HepG2 (cell line): Measurements from ENCODE around the gene CSTF1. TPM values are rescaled to one million over a fixed set of nuclear protein-coding genes. Genes with fewer than 3 reads are reported as not detected.

Source experiments
- ASH2L ChIP-seq: fragments of 300-600, 200-600 bp; sonication (generic); IDR thresholded peaks from 2 replicates; pipeline ENCODE4 v1.7.0; 2017; ENCODE audit warnings: low read depth, mild to moderate bottlenecking, moderate library complexity, mixed read lengths, low read length; ENCODE audit not compliant: insufficient read length
- ATF5 ChIP-seq: sonication (generic); formaldehyde crosslinking; IDR thresholded peaks from 2 replicates; pipeline ENCODE4 v1.4.0; 2020; ENCODE audit warnings: mild to moderate bottlenecking, low read depth, missing genetic modification reagents
- CREBL2 ChIP-seq: sonication (generic); formaldehyde crosslinking; IDR thresholded peaks from 2 replicates; pipeline ENCODE4 v1.8.1; 2023; ENCODE audit warnings: missing genetic modification reagents, mild to moderate bottlenecking, borderline replicate concordance
- CREM ChIP-seq, 2 experiments: sonication (generic) in 1 of 2; formaldehyde crosslinking in 1 of 2; IDR thresholded peaks; 2 replicates each; pipeline versions ENCODE4 v1.4.0 to v1.6.1; 2016 to 2020; ENCODE audit warnings: antibody characterized with exemption in 1 of 2, mild to moderate bottlenecking in 1 of 2, missing genetic modification reagents in 1 of 2
- DPF2 ChIP-seq: sonication (generic); formaldehyde crosslinking; IDR thresholded peaks from 2 replicates; pipeline ENCODE4 v1.4.0; 2020; ENCODE audit warnings: mild to moderate bottlenecking, low read depth, missing genetic modification reagents, borderline replicate concordance
- FOXC1 ChIP-seq: sonication (generic); formaldehyde crosslinking; IDR thresholded peaks from 2 replicates; pipeline ENCODE4 v1.8.0; 2022; ENCODE audit warnings: mild to moderate bottlenecking, missing genetic modification reagents, borderline replicate concordance
- GATAD2A ChIP-seq: IDR thresholded peaks from 2 replicates; pipeline ENCODE4 v1.6.1; 2016
- GLI4 ChIP-seq: sonication (generic); formaldehyde crosslinking; IDR thresholded peaks from 2 replicates; pipeline ENCODE4 v1.5.1; 2020; ENCODE audit warnings: missing genetic modification reagents, mild to moderate bottlenecking, moderate library complexity, borderline replicate concordance
- HDAC6 ChIP-seq: fragments of 200-600 bp; sonication (generic); IDR thresholded peaks from 2 replicates; pipeline ENCODE4 v1.7.0; 2017; ENCODE audit warnings: mild to moderate bottlenecking, antibody characterized with exemption, low read length, low read depth
- HMGXB4 ChIP-seq, 2 experiments: sonication (generic) in 1 of 2; formaldehyde crosslinking in 1 of 2; IDR thresholded peaks; 2 replicates each; pipeline versions ENCODE4 v1.4.0 to v1.6.1; 2018 to 2020; ENCODE audit warnings: missing genetic modification reagents in 2 of 2, borderline replicate concordance in 1 of 2, low read depth in 1 of 2, mild to moderate bottlenecking in 1 of 2, missing biosample characterization in 1 of 2
- NFKB2 ChIP-seq: sonication (generic); formaldehyde crosslinking; IDR thresholded peaks from 2 replicates; pipeline ENCODE4 v1.4.0; 2020; ENCODE audit warnings: missing genetic modification reagents, borderline replicate concordance
- NFYC ChIP-seq: IDR thresholded peaks from 2 replicates; pipeline ENCODE4 v1.6.1; 2016; ENCODE audit warnings: missing genetic modification reagents, missing compliant biosample characterization
- PCBP2 ChIP-seq: fragments of 200-400 bp; formaldehyde crosslinking; optimal IDR thresholded peaks from 2 replicates; pipeline ENCODE3; 2018; ENCODE audit warnings: low read length, low read depth; ENCODE audit not compliant: poor library complexity, severe bottlenecking
- PTBP1 ChIP-seq: fragments of 200-400 bp; formaldehyde crosslinking; IDR thresholded peaks from 2 replicates; pipeline ENCODE4 v1.6.1; 2018; ENCODE audit warnings: low read length, low read depth; ENCODE audit not compliant: poor library complexity, severe bottlenecking
- RBM39 ChIP-seq: fragments of 200-400 bp; formaldehyde crosslinking; IDR thresholded peaks from one replicate; pipeline ENCODE4 v1.6.1; 2018; ENCODE audit warnings: antibody characterized with exemption, mild to moderate bottlenecking, low read depth, low read length; ENCODE audit not compliant: poor library complexity, severe bottlenecking
- SALL1 ChIP-seq: sonication (generic); formaldehyde crosslinking; IDR thresholded peaks from 2 replicates; pipeline ENCODE4 v1.8.0; 2022; ENCODE audit warnings: mild to moderate bottlenecking, missing genetic modification reagents
- SMARCE1 ChIP-seq: fragments of 450-650 bp; IDR thresholded peaks from 2 replicates; pipeline ENCODE4 v1.6.1; 2017; ENCODE audit warnings: borderline replicate concordance
- SNRNP70 ChIP-seq: fragments of 200-400 bp; formaldehyde crosslinking; IDR thresholded peaks from 2 replicates; pipeline ENCODE4 v1.6.1; 2017; ENCODE audit warnings: mild to moderate bottlenecking, low read depth, low read length, moderate library complexity
- ZKSCAN1 ChIP-seq: fragments of 150-350 bp; IDR thresholded peaks from 2 replicates; pipeline ENCODE4 v1.6.1; 2014; ENCODE audit warnings: low read length
- ZNF10 ChIP-seq: sonication (generic); formaldehyde crosslinking; IDR thresholded peaks from 2 replicates; pipeline ENCODE4 v1.4.0; 2020; ENCODE audit warnings: mild to moderate bottlenecking, low read depth, missing genetic modification reagents, borderline replicate concordance
- ZNF232 ChIP-seq: sonication (generic); formaldehyde crosslinking; IDR thresholded peaks from 2 replicates; pipeline ENCODE4 v1.4.0; 2020; ENCODE audit warnings: missing genetic modification reagents, borderline replicate concordance
- ZNF264 ChIP-seq: sonication (generic); formaldehyde crosslinking; IDR thresholded peaks from 2 replicates; pipeline ENCODE4 v1.4.0; 2020; ENCODE audit warnings: missing genetic modification reagents
- ZNF678 ChIP-seq: sonication (generic); formaldehyde crosslinking; IDR thresholded peaks from 2 replicates; pipeline ENCODE4 v1.4.0; 2020; ENCODE audit warnings: mild to moderate bottlenecking, missing genetic modification reagents
- ZNF724P ChIP-seq: sonication (generic); formaldehyde crosslinking; IDR thresholded peaks from 2 replicates; pipeline ENCODE4 v1.8.0; 2022; ENCODE audit warnings: missing genetic modification reagents, borderline replicate concordance
- ZNF737 ChIP-seq: sonication (generic); formaldehyde crosslinking; IDR thresholded peaks from 2 replicates; pipeline ENCODE4 v1.5.0; 2020; ENCODE audit warnings: missing genetic modification reagents, mild to moderate bottlenecking, borderline replicate concordance
- ZNF768 ChIP-seq: sonication (generic); formaldehyde crosslinking; IDR thresholded peaks from 2 replicates; pipeline ENCODE4 v1.4.0; 2020; ENCODE audit warnings: missing genetic modification reagents
- ZNF776 ChIP-seq: sonication (generic); formaldehyde crosslinking; IDR thresholded peaks from 2 replicates; pipeline ENCODE4 v1.4.0; 2020; ENCODE audit warnings: mild to moderate bottlenecking, missing genetic modification reagents
- ZNF781 ChIP-seq: sonication (generic); formaldehyde crosslinking; IDR thresholded peaks from 2 replicates; pipeline ENCODE4 v1.5.1; 2020; ENCODE audit warnings: borderline replicate concordance, mild to moderate bottlenecking, missing genetic modification reagents; ENCODE audit errors: not compliant biosample characterization
- ZSCAN22 ChIP-seq: sonication (generic); formaldehyde crosslinking; IDR thresholded peaks from 2 replicates; pipeline ENCODE4 v1.4.0; 2020; ENCODE audit warnings: mild to moderate bottlenecking, missing genetic modification reagents
- polyA plus RNA-seq, 8 experiments: library from polyadenylated mRNA; depleted of rRNA in 3 of 8; stranded (reverse) in 7 of 8; unstranded in 1 of 8; fragments of >200 nt; fragmentation: Illumina TruSeq in 4 of 8; extraction: Trizol in 4 of 8; gene quantifications; 2 replicates each; pipeline versions ENCODE4 v1.2.1 to v1.2.3, GENCODE V29; 2011 to 2016; ENCODE audit warnings: low read depth in 4 of 8, missing spikeins in 1 of 8, mixed read lengths in 1 of 8; ENCODE audit not compliant: insufficient read depth in 1 of 8
- total RNA-seq, 5 experiments: library from RNA; depleted of rRNA; stranded (reverse); fragments of >200 nt; fragmentation: Illumina TruSeq; extraction: Trizol; gene quantifications; 2 replicates each; pipeline ENCODE4 v1.2.3, GENCODE V29; 2016; ENCODE audit warnings: low read depth in 1 of 5

Gene CSTF1
- total and polyA plus RNA-seq, 2 of the 13 experiments (the other 11 are each of a cell fraction or from before 2014, with no cell fraction given): 70.9 to 100 TPM

- TF ChIP-seq PTBP1 (no peak), ZNF776 (CRISPR knock-in tag) (peak; percentile 50; the same call in 1 of the 2 replicates), NFKB2 (CRISPR knock-in tag) (peak; percentile 54; the same call in 1 of the 2 replicates), SMARCE1 (no peak), ZNF264 (no peak), GLI4 (CRISPR knock-in tag) (no peak), GATAD2A (CRISPR knock-in tag) (no peak), ZKSCAN1 (no peak), ZNF232 (no peak), ZNF768 (CRISPR knock-in tag) (peak; percentile 32; the same call in 1 of the 2 replicates), ZNF724P (CRISPR knock-in tag) (no peak), ZNF737 (CRISPR knock-in tag) (no peak), NFYC (CRISPR knock-in tag) (no peak), PCBP2 (no peak), SALL1 (peak; percentile 30; the same call in 1 of the 2 replicates), RBM39 (peak; percentile 33), ZNF781 (CRISPR knock-in tag) (peak; percentile 70), ZNF10 (CRISPR knock-in tag) (no peak), SNRNP70 (no peak), FOXC1 (0 out of 2 replicates have a peak, but pooled peaks have one; percentile 47), DPF2 (no peak), ZNF678 (no peak), CREBL2 (CRISPR knock-in tag) (no peak), HMGXB4 (CRISPR knock-in tag; IDR thresholded peaks at IDR 0.05; ENCODE audit: borderline replicate concordance in 1 of 2, low read depth in 1 of 2) (no peak), HDAC6 (no peak), ZSCAN22 (CRISPR knock-in tag) (no peak), ASH2L (no peak), CREM (IDR thresholded peaks at IDR 0.05) (no peak), CREM (CRISPR knock-in tag; IDR thresholded peaks at IDR 0.05) (no peak), ATF5 (CRISPR knock-in tag) (no peak)
Observed at GRCh38 chr20:56343861-56344381, 48.5 kb upstream of the CSTF1 start (continued).
